Measurements from ENCODE around the gene P3H4.
"Not testable (repeated sequence)": the region's sequence is repeated elsewhere in the genome, so short reads cannot be mapped to it uniquely, and the experiment has no call there.

P3H4 gene

DNA sequence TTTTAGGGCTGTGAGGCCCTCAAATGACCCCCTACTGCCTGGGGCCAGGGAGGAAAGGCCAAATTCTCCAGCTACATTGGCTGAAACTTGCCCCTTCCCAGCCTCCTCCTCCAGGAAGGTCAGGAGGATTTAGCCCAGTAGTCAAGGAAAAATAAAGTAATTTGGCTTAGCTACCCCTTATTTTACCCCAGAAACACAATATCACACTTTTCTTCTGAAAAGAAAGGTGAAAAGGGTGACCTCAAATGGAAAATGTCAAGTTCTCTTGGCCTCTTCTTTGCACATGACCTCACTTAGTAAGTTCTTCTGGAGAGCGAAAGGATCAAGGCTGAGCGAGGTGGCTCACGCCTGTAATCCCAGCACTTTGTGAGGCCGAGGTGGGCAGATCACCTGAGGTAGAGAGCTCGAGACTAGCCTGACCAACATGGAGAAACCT, 17.2 kb downstream of the P3H4 start:
- DNase-seq (ENCODE audit: low read depth in 2 of 2, low spot score in 1 of 2), result no peak

- no peak for DNase-seq (ENCODE audit: low read depth in 2 of 2, low spot score in 1 of 2)
Measured at GRCh38 chr17:41793784-41794539, 17.8 kb downstream of the P3H4 start.

DNA sequence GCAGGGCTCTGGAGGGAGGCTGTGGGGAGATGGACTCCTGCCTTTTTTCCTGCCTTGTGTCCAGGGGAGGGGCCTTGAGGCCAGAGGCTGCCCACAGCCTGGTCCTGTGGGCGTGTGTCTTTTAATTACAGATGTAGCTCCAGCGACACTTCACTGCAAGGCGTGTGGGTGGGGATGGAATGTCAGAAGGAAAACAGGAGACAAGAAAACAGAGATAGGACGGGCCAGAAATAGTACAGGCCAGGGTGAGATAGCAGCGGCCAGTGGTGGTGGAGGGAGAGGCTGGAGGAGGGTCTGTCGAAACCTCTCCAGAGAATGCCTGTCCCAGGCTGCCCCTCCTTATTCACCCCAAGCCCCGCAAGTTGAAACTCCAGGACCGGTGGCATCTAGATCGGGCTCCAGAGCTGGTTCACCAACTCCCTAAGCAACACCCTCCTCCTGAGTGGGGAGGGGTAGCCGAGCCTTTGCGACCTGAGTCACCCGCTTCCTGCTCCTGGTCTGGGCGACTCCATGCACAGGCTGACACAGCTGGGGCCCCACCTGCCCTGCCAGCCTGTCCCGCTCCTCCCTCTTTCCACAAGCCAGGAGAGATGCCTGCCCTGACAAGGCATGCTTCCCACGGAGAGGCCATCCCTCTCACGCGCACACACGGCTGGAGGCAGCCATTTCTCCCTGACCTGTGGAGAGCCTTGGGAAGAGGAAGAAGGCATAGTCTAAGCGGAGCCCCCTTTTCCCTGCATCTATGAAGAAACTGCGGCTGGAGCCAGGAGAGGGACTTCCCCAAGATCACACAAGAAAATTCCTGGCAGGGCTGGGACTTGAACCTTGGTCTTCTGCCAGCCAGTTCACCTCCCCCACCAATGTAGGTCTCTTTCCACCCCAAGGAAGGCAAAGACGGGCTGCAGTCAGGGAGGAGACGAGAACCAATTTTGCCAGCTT, 18.6 kb downstream of the P3H4 start:
- DNase-seq (ENCODE audit: low read depth in 2 of 2, low spot score in 1 of 2), result no peak

GRCh38 chr17:41787021-41787418, 24.7 kb downstream of the P3H4 start:
- DNase-seq (ENCODE audit: low read depth in 2 of 2, low spot score in 1 of 2), result no peak

DNA sequence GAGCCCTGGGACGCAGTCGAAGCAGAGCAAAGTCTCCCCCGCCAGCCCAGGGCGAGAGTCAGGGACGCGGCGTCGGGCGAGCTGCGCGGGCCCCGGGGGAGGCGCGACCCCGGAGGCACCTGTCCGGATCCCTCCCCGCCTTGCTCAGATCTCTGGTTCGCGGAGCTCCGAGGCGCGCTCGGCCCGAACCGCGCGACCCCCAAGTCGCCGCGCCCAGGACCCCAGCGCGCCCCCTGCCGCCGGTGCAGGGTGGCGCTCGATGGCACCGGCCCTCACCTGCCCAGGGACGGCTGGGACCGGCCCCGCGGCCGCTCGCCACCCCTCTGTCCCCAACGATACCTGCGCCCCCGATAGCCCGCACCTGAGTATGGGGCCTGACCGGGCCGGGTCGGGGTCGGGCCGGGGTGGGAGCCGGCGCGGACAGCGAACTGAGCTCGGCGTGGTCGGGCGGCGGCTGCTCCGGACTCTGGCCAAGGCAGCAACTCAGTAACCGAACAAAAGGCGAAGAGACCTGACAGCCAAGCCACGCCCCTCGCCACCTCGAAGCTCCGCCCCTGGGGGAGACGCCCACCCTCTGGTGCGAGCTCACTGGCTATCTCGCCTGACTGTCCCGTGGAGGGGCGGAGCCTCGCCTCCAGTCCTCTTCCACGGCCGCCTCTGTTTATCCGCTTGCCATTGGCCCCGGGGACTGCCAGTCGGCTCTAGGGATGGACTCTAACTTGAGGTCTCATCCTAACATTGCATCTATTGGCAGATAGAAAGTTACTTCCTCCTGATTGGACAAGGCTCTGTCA, 25.3 kb downstream of the P3H4 start, which contains the start of gene JUP:
Gene JUP, minus strand, starts transcription at position 485 of the 794 bp plus-strand sequence. CDS start 14,857 bp downstream, outside the sequence.
- DNase-seq (ENCODE audit: low read depth in 2 of 2, low spot score in 1 of 2), result peak; percentile 61 to 70

DNA sequence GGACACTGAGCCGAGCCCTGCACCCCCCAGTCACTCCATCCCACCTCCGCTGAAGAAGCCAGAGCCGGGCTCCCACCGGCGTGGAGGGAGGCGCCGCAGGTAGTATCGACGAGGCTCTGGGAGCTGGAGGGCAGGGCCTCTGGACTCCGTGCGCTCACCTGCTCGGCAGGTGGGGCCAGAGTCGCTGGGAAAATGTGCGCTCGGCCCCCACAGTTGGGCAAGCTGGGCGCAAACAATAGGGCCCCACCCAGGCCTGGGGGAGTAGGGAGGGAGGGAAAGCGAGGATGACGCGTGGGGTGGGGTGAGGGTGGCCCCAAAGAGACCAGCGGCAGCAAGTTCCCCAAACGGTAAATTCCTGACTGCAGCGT, 25.9 kb downstream of the P3H4 start:
- DNase-seq (ENCODE audit: low read depth in 2 of 2, low spot score in 1 of 2), result no peak

GRCh38 chr17:41785091-41785858, 26.5 kb downstream of the P3H4 start:
- no peak for DNase-seq (ENCODE audit: low read depth in 2 of 2, low spot score in 1 of 2)

- DNase-seq (ENCODE audit: low read depth in 2 of 2, low spot score in 1 of 2), result no peak
Measured at GRCh38 chr17:41784207-41784744, 27.5 kb downstream of the P3H4 start.

DNA sequence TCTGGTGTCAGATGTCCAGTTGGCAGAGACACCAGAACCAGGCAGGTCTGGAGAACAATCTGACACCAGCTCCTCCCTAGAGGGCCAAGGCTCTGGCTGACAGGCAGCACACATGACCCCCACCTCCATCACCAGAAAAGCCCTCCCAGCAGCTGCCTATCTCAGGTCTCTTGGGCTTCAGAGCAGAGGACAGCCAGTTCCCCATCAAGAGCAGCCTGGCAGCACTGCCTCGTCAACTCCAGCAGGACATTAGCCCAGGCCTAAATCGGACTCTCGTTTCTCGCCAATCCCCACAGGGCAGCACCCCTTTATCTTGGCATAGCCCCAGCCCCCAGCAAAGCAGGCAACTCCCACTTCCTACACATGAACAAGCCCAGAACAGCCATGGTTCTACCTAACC, 29.6 kb downstream of the P3H4 start:
- no peak for DNase-seq (ENCODE audit: low read depth in 2 of 2, low spot score in 1 of 2)

DNA sequence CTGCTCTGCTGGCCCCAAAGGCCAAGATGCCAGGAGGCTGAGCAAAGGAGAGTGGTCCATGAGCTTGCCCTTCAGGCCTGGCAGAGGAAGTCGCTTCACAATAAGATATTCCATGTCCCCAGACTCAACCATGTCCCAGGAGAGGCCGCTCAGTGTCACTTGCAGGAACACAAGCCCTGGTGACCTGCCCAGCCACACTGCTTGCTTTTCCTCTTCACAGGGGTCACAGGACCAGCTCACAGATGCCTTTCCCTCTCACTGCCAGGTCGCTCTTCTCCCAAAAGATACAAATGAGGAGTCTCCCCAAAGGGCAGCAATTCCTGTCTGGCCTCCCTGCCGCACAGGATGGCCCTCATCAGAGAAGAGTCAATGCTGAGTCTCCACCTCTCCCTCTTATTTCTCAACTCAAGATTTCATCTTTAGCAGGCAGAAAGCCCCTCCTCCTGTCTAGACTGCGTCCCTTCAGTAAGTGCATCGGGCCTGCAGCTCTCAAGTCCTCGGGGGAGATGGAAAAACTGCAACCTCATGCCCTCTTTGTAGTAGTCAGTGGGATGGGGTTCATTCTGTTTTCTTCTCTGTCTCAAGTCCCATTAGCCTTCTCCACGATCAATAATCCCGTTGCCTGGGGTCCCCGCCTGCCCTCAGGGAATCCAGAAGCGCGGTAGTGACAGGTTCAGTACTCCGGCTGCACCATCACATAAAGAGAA, 30.2 kb downstream of the P3H4 start:
- DNase-seq (ENCODE audit: low read depth in 2 of 2, low spot score in 1 of 2), result no peak

GRCh38 chr17:41779954-41780353, 31.8 kb downstream of the P3H4 start:
- no peak for DNase-seq (ENCODE audit: low read depth in 2 of 2, low spot score in 1 of 2)

DNA sequence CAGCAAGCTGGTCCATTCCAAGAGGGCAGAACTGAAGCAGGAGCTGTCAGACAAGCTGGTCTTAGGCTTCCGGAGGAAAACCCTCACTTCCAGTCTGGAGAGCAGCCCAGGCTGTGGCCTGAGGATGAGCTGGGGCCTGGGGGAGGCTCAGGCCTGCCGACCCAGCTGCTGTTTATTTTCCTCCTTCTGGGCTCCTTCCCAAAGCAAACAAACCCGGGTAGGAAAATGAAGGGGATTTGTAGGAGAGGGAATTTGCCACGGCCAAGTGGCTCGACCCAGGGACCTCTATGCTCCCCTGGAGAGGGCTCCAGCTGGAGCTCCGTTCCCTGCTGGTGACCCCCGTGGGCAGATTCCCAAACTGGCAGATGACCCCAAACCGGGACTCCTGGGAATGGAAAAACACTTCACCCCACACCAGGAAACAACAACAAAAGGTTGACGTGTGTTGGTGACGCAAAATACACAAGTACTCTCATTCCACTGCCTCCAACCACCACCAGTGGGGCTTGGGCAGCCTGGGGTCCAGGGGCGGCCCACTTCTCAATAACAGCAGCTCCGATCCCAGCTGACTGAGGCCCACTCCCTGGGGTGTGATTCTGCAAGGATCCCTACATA, 34.1 kb downstream of the P3H4 start:
- no peak for DNase-seq (ENCODE audit: low read depth in 2 of 2, low spot score in 1 of 2)

DNA sequence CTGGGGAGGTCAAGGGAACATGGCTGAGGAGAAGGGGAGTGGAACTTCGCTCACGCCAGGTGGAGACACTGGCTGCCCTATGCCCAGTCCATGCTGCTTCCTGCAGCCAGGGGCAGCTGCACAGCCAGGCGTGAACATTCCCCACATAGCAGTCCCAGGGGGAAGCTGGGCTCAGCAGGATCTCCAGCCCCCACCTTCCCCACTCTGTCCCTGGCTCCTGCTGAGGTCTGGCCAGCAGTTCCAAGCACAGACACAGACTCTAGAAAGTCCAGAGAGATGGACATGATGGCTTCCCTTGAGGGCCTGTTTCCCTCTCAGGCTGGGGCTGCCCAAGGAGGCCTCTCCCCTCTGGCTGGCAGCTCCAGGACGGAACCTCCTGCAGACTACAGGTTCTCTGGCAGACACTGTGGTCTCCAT, 34.6 kb downstream of the P3H4 start:
- DNase-seq (ENCODE audit: low read depth in 2 of 2, low spot score in 1 of 2), result no peak

DNA sequence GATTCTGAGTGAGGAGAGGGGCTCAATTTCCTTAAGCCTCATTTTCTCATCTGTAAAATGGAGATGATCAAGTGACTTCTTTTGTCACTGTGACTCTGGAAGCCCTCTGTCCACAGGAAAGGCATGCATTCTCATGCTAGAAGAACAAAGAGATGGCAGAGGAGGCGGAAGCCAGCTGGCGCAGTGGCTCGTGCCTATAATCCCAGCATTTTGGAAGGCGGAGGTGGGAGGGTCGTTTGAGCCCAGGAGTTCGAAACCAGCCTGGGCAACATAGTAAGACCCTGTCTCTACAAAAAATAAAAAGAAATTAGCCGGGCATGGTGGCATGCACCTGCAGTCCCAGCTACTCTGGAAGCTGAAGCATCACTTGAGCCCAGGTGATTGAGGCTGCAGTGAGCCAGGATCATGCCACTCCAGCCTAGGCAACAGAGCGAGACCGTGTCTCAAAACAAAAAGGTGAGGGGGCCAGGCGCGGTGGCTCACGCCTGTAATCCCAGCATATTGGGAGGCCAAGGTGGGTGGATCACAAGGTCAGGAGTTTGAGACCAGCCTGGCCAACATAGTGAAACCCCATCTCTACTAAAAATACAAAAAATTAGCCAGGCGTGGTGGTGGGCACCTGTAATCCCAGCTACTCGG, 35.4 kb downstream of the P3H4 start:
- not testable (repeated sequence) for DNase-seq (ENCODE audit: low read depth in 2 of 2, low spot score in 1 of 2)

GRCh38 chr17:41775394-41776226, 36.1 kb downstream of the P3H4 start:
- no peak for DNase-seq (ENCODE audit: low read depth in 2 of 2, low spot score in 1 of 2)

DNA sequence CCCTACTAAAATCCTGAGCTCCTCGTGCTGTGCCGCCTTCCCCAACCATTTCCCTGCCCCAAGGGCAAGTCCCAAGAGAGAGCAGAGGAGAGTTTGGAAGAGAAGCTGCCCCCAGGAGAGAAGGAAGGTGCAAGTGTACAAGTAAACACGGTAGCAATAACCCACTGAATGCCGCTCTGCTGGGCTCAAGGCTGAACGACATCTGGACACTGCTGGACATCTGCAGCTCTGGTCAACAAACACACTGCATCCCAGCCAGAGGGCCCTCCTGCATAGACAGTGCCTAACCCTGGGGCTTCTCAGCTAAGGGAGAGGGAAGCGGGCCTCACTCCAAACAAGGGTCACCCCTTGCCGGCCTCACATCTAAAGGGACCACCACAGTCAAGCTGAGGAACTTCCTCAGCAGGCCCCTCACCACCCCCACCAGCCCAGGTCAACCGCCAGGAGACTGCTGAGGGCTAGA, 38.0 kb downstream of the P3H4 start:
- DNase-seq (ENCODE audit: low read depth in 2 of 2, low spot score in 1 of 2), result no peak

- DNase-seq (ENCODE audit: low read depth in 2 of 2, low spot score in 1 of 2), result no peak
Measured at GRCh38 chr17:41773190-41773588, 38.6 kb downstream of the P3H4 start.
